ENCODE measurements around the gene MCC.

GRCh38 chr5:113177225-113177624 lies 311.0 kb downstream of the MCC start:
- TF ChIP-seq CTCF (conservative IDR thresholded peaks at IDR 0.05; ENCODE audit: low read length) (no peak), EZH2phosphoT487 (IDR thresholded peaks at IDR 0.05; ENCODE audit: borderline replicate concordance, low read depth, low read length) (no peak)
